HG02973 (cell line): ENCODE data around the gene SULT1A1.
"Not testable (repeated sequence)": the region's sequence is repeated elsewhere in the genome, so short reads cannot be mapped to it uniquely, and the experiment has no call there.

Experiments used
- ATAC-seq: cut with Tn5 transposase; IDR thresholded peaks from one replicate; pipeline ENCODE4 v1.9.1; 2021; ENCODE audit warnings: moderate library complexity; ENCODE audit not compliant: unreplicated experiment

SULT1A1 gene

GRCh38 chr16:28592511-28592910 is 17.3 kb downstream of the SULT1A1 start:
- no peak for ATAC-seq

GRCh38 chr16:28591355-28591754 is 18.5 kb downstream of the SULT1A1 start:
- no peak for ATAC-seq

- ATAC-seq = no peak
Measured at GRCh38 chr16:28590384-28591340, 19.2 kb downstream of the SULT1A1 start.

GRCh38 chr16:28589930-28590329 is 19.9 kb downstream of the SULT1A1 start:
- ATAC-seq = no peak

- ATAC-seq = no peak
Measured at GRCh38 chr16:28589069-28589468, 20.8 kb downstream of the SULT1A1 start.

GRCh38 chr16:28587386-28587785 is 22.5 kb downstream of the SULT1A1 start:
- no peak for ATAC-seq

GRCh38 chr16:28586466-28586865 is 23.4 kb downstream of the SULT1A1 start:
- ATAC-seq = no peak

GRCh38 chr16:28585674-28586073 is 24.2 kb downstream of the SULT1A1 start:
- ATAC-seq = no peak

GRCh38 chr16:28580726-28581315 is 29.0 kb downstream of the SULT1A1 start:
- no peak for ATAC-seq

- no peak for ATAC-seq
Measured at GRCh38 chr16:28575446-28576109, 34.3 kb downstream of the SULT1A1 start.

GRCh38 chr16:28574925-28575324 is 34.9 kb downstream of the SULT1A1 start:
- ATAC-seq = no peak

GRCh38 chr16:28573738-28574718 is 35.8 kb downstream of the SULT1A1 start:
- ATAC-seq = no peak

GRCh38 chr16:28572696-28573510 is 36.9 kb downstream of the SULT1A1 start:
- no peak for ATAC-seq

GRCh38 chr16:28569968-28570752 is 39.7 kb downstream of the SULT1A1 start:
- no peak for ATAC-seq

GRCh38 chr16:28569021-28569420 is 40.8 kb downstream of the SULT1A1 start:
- ATAC-seq = no peak

GRCh38 chr16:28567292-28567691 is 42.6 kb downstream of the SULT1A1 start:
- ATAC-seq = no peak

- not testable (repeated sequence) for ATAC-seq
Measured at GRCh38 chr16:28566233-28566925, 43.5 kb downstream of the SULT1A1 start.

GRCh38 chr16:28563218-28563617 is 46.6 kb downstream of the SULT1A1 start:
- ATAC-seq = no peak
